Stimulated activated CD4-positive, alpha-beta T cell treated with anti-CD3 and anti-CD28 coated beads, Interleukin-4, amount 100 ng/mL, for 24 hours (primary cell): ENCODE data around the gene KCNJ14.

Experiments used
- DNase-seq: peaks from one replicate; pipeline ENCODE4 v3.0.0-alpha.2; 2020

KCNJ14 gene

GRCh38 chr19:48489608-48490216 lies 34.3 kb downstream of the KCNJ14 start:
- peak; percentile 84 for DNase-seq

DNA sequence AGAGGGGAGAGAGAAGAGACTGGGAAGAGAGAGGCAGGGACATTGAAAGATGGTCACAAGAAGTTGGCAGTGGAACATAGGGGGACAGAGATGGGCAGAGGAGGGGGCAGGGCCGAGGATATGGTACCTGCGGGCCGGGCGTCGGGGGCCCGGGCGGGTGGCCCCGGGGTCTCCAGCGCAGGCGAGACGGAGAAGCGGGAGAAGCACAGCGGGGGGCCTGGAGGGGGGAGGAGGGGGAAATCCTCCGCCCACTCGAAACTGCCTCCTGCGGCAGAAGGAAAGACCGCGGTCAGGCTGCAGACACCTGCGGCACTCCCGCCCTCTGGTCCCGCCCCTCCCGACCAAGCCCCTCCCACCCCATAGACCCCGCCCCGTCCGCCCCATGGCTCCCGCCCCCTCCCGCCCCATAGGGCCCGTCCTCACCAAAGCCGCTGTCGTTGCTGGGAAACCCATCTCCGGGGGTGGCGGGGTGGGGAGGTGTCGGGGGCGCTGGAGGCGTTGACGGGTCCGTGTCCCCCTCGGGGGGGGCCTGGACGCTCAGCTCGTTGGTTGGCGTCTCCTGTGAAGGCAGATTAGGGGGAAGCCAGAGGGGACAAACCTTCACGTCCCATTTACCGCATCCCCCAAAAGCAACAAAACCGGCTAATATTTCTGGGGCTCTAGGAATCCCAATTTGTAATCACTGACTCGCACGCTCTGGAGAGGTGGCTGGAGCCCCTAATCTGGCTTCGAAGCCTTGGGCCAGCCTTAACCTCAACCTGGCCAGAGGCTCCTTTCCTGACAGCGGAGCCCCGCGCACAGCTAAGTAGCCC lies 35.8 kb downstream of the KCNJ14 start:
- DNase-seq = peak; percentile 39

GRCh38 chr19:48491793-48492123 lies 36.4 kb downstream of the KCNJ14 start:
- no peak for DNase-seq

GRCh38 chr19:48492925-48493717 lies 37.7 kb downstream of the KCNJ14 start:
- DNase-seq = peak; percentile 74

- DNase-seq = no peak
These were observed 38.5 kb downstream of the KCNJ14 start for GRCh38 chr19:48493718-48494401.

GRCh38 chr19:48495396-48495795 lies 40.0 kb downstream of the KCNJ14 start:
- no peak for DNase-seq

DNA sequence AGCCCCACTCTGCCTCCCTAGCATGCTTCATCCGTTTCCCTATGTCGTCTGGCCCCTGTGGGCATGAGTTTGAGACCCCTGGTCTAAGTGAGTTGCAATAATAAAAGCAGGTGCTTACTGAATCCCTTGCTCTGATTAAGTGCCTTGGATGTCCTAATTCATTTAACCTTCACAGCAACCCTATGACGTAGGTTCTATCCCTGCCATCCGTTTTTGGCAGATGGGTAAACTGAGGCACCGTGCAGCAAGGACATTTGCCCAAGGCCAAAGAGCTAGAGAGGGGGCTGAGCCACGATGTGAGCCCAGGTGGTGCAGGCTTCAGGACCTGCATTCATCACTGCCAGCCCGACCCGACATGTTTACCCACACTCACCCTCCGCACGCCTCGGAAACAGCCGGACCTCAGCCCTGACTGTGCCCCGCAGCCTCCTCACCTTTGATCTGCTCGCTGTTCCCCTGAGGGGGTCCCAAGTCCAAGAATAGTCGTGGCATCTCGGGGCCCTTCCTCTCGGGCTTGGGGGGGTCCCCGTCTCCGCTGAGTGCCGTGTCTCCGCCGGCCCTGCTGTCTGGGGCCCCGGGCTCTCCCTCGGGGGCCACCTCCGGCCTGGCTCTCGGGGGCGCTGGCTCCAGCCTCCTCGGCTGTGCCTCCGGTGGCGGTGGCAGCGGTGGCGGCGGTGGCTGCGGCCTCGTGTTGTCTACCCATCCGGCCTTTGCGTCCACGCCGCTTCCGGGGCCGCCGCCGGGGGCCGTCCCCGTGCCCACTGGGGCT lies 41.8 kb downstream of the KCNJ14 start:
- DNase-seq = no peak

DNA sequence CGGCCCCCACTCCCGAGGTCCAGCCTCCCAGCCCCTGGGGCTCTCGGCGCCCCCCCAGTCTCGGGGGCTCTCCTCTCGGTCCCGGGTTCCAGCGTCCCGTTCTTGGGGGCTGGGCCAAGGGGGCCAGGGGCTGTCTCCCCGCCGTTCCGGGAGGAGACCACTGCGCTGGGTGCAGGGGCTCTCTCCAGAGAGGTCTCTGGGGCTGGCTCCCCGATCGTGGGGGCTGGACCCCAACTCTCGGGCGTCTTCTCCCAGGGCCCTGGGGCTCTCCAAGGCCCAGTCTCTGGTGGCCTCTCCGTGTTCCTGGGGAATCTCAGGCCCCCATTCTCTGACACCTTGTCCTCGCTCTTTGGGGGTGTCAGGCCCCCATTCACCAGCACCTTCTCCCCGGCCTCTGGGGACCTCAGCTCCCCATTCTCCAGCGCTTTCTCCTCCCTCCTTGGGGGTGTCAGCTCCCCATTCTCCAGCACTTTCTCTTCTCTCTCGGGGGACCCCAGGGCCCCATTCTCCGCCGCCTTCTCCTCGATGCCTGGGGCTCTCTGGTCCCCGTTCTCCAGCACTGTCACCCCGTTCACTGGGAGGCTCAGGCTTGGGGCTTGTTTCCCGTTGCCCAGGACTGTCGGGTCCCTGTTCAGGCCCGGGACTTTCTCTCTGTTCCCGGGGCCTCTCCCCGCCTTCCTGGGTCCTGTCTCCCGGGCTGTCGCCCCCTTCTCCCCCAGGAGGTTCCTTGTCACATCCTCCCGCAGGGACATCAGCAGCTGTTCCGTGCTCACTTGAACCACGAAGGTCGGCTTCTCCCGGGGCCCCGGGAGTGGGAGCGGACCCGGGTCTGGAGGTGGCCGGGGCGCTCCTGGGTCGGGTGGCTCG lies 42.6 kb downstream of the KCNJ14 start:
- DNase-seq = no peak

DNA sequence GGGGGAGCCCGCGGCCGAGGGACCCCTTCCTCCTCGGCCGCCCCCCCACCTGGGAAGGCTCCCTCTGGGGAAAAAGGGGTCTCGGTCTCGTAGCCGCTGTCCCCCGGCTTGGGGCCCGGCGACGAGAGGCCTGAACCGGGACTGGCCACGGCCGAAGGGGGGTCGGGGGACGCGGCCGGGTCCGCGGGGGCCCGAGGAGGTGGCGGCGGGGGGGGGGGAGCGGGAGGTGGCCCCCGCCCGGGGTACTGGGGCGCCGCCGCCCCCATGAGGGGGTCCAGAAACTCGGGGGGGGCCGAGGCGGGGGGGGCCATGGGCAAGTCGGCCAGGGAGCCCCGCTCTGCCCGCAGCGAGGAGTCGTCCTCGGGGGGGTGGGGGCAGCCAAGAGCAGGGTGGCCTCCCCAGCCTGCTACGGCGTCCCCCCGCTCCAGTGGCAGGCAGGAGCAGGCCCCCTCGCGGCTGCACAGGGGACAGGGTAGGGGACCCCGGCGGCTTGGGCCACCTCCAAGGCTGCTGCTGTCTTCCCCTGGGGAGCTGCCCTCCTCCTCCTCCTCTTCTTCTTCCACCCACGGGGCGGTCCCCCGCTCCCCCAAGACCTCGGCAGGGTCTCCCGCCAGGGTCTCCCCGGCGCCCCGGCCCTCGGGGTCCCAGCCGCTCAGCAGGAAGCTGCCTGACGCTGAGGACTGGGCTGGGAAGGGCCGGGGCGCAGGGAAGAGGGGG lies 43.4 kb downstream of the KCNJ14 start:
- no peak for DNase-seq

DNA sequence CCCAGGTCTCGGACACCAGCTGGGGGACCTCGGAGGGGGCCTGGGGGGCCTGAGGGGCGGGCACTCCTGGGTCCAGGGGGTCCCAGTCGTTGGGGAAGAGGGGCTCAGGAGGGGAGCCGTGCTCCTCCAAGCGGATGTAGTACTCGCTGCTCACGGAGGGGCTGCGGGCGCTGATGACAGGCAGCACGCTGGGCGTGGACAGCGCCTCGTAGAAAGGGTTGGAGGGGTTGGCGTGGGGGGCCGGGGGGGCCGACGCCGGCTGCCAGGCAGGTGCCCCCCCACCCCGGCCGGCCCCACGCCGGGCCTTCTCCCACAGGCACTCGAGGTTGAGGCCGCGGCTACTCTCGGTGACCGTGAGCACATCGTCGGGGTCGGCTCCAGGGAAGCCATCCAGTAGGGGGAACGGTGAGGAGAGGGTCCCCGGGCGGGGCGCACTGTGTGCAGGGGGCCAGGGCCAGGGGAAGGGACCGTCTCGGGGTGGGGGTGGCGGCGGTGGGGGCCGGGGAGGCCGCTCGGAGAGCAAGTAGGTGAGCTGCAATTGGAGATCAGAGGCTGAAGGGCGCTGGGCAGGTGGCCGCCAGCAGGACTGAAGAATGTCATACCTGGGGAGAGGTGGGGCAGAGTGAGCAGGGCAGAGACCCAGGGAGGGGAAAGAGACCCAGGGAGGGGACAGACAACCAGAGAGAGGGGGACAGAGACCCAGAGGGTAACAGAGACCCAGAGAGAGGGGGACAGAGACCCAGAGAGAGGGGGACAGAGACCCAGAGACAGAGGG lies 44.1 kb downstream of the KCNJ14 start:
- DNase-seq = no peak

DNA sequence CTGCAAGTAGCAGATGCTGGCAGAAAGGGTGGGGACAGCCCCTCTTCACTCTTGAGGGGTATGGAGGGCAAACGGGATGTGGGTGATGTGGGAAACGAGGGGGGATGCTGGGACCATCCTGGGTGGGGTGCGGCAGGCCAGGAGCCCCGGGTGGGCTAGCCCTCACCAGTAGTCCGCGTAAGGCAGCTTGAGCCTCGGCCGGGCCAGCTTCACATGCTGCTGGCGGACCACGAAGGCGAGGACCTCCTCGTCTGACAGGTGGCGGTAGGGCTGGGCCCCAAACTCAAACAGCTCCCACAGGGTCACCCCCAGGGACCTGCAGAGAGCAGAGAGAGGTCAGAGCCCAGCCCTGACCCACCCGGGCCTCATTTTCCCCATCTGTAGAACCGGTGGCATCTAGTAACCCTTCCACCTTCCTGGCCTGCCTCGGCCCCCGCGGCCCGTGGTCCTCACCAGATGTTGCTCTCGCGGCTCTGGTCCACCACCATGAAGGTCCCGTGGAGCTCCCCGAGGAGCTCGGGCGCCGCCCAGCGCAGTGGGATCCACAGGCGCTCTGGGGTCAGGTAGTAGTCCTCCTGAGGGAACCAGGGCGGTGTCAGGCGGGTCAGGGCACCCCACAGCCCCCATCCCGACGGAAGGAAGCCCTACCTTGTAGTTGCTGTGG lies 45.6 kb downstream of the KCNJ14 start:
- DNase-seq = no peak

GRCh38 chr19:48501494-48502349 lies 46.3 kb downstream of the KCNJ14 start:
- DNase-seq = peak; percentile 62

- no peak for DNase-seq
These were observed 47.1 kb downstream of the KCNJ14 start for GRCh38 chr19:48502350-48503018.

DNA sequence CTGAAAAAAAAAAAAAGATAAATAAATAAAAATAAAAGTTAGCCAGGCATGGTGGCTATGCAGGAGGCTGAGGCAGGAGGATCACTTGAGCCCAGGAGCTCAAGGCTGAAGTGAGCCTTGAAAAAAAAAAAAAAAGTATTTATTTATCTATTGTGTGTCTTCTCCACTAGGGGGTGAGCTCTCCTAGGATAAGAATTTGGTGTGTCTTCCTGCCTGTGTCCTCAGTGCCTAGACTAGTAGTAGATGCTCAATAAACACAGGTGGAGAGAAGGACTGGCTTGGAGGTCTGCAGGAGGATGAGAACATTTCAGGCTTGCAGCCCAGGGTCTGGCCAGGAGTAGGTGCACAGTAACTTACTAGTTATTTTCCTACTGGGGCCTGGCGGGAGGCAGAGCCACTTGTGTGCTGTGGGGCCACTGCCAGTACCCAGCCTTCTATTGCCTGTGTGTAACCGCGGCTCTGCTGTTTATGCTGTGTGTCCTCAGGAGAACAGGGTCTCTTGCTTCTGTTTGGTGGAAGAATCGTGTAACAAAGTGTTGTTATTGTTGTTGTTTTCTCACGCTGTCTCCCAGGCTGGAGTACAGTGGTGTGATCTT lies 50.9 kb downstream of the KCNJ14 start:
- peak; percentile 24 for DNase-seq

GRCh38 chr19:48507911-48508439 lies 52.6 kb downstream of the KCNJ14 start:
- DNase-seq = no peak

GRCh38 chr19:48508729-48509411 lies 53.5 kb downstream of the KCNJ14 start:
- DNase-seq = no peak
